HEK293 (cell line): ENCODE results near the gene DYNLL1.

Experiments used
- CTCF ChIA-PET: fragments of 350-600 bp; formaldehyde crosslinking; extraction: SDS; loops from one replicate; lab custom pipeline; 2021; ENCODE audit warnings: antibody characterized with exemption; lab: Yijun Ruan, JAX
- POLR2A ChIA-PET: fragments of 300-600 bp; formaldehyde crosslinking; extraction: SDS; loops from one replicate; lab custom pipeline; 2020; ENCODE audit warnings: antibody characterized with exemption, inconsistent platforms; lab: Yijun Ruan, JAX
- H3K27ac ChIP-seq: fragments of 200-500 bp; sonication (Bioruptor generic); 2 replicates; pipeline ENCODE4 v1.5.1; 2014; ENCODE audit warnings: low read depth, low read length, control low read depth, inconsistent platforms; ENCODE audit errors: extremely low read depth
- H3K36me3 ChIP-seq, 2 experiments: fragments of 200-500 bp in 1 of 2; sonication (Bioruptor generic) in 1 of 2; 1 replicate in 1 of 2; 2 replicates in 1 of 2; pipeline ENCODE4 v1.5.1; 2014 to 2017; ENCODE audit warnings: inconsistent platforms in 2 of 2, low read length in 2 of 2; ENCODE audit not compliant: control insufficient read depth in 2 of 2, insufficient read depth in 1 of 2
- H3K4me1 ChIP-seq: fragments of 200-500 bp; sonication (Bioruptor generic); 2 replicates; pipeline ENCODE4 v1.5.1; 2014; ENCODE audit warnings: mild to moderate bottlenecking, low read length, inconsistent platforms; ENCODE audit not compliant: control insufficient read depth, insufficient read depth
- H3K4me3 ChIP-seq: 2 replicates; pipeline ENCODE4 v1.5.1; 2011; ENCODE audit warnings: low read depth, mild to moderate bottlenecking, control low read depth, low read length, moderate library complexity
- H3K9me3 ChIP-seq: fragments of 200-500 bp; sonication (Bioruptor generic); 2 replicates; pipeline ENCODE4 v1.5.1; 2014; ENCODE audit warnings: low read depth, low read length, inconsistent platforms; ENCODE audit not compliant: control insufficient read depth, insufficient read depth
- BCL11A ChIP-seq: fragments of 450-650 bp; formaldehyde crosslinking; IDR thresholded peaks from 2 replicates; pipeline ENCODE4 v1.5.1; 2016; ENCODE audit warnings: low read depth, missing biosample characterization, missing genetic modification characterization
- GFI1B ChIP-seq: fragments of 450-650 bp; formaldehyde crosslinking; IDR thresholded peaks from 2 replicates; pipeline ENCODE4 v1.5.1; 2016; ENCODE audit warnings: missing biosample characterization, missing genetic modification characterization
- PRDM1 ChIP-seq: fragments of 450-650 bp; formaldehyde crosslinking; IDR thresholded peaks from 2 replicates; pipeline ENCODE4; 2016; ENCODE audit warnings: missing biosample characterization, missing genetic modification characterization
- PRDM10 ChIP-seq: fragments of 450-650 bp; formaldehyde crosslinking; IDR thresholded peaks from 2 replicates; pipeline ENCODE4 v1.5.1; 2016; ENCODE audit warnings: missing biosample characterization, missing genetic modification characterization
- SCRT2 ChIP-seq: fragments of 450-650 bp; formaldehyde crosslinking; IDR thresholded peaks from 2 replicates; pipeline ENCODE4 v1.5.1; 2016; ENCODE audit warnings: missing biosample characterization, missing genetic modification characterization
- ZBTB17 ChIP-seq: fragments of 450-650 bp; formaldehyde crosslinking; IDR thresholded peaks from 2 replicates; pipeline ENCODE4 v1.5.1; 2016; ENCODE audit warnings: missing biosample characterization, missing genetic modification characterization
- ZBTB20 ChIP-seq: fragments of 450-650 bp; formaldehyde crosslinking; IDR thresholded peaks from 2 replicates; pipeline ENCODE4 v1.5.1; 2016; ENCODE audit warnings: missing biosample characterization, missing genetic modification characterization
- ZFP41 ChIP-seq: fragments of 450-650 bp; formaldehyde crosslinking; IDR thresholded peaks from 2 replicates; pipeline ENCODE4 v1.5.1; 2016; ENCODE audit warnings: missing biosample characterization, missing genetic modification characterization, borderline replicate concordance
- ZNF18 ChIP-seq: fragments of 450-650 bp; formaldehyde crosslinking; IDR thresholded peaks from 2 replicates; pipeline ENCODE4 v1.5.1; 2016; ENCODE audit warnings: missing biosample characterization, missing genetic modification characterization
- ZNF341 ChIP-seq: fragments of 450-650 bp; formaldehyde crosslinking; IDR thresholded peaks from 2 replicates; pipeline ENCODE4; 2016; ENCODE audit warnings: low read depth, missing biosample characterization, missing genetic modification characterization
- ZNF362 ChIP-seq: fragments of 450-650 bp; formaldehyde crosslinking; IDR thresholded peaks from 2 replicates; pipeline ENCODE4 v1.5.1; 2016; ENCODE audit warnings: missing biosample characterization, missing genetic modification characterization
- ZNF366 ChIP-seq: fragments of 450-650 bp; formaldehyde crosslinking; conservative IDR thresholded peaks from 2 replicates; pipeline ENCODE4 v1.5.1; 2016; ENCODE audit warnings: missing biosample characterization, missing genetic modification characterization
- ZNF394 ChIP-seq: fragments of 450-650 bp; formaldehyde crosslinking; IDR thresholded peaks from 2 replicates; pipeline ENCODE4 v1.5.1; 2016; ENCODE audit warnings: missing biosample characterization, missing genetic modification characterization, mild to moderate bottlenecking, moderate library complexity, borderline replicate concordance
- ZNF580 ChIP-seq: fragments of 450-650 bp; formaldehyde crosslinking; IDR thresholded peaks from 2 replicates; pipeline ENCODE4 v1.5.1; 2016; ENCODE audit warnings: missing biosample characterization, missing genetic modification characterization
- ZNF600 ChIP-seq: fragments of 450-650 bp; formaldehyde crosslinking; IDR thresholded peaks from 2 replicates; pipeline ENCODE4 v1.5.1; 2016; ENCODE audit warnings: missing biosample characterization, missing genetic modification characterization
- ZNF629 ChIP-seq: fragments of 450-650 bp; formaldehyde crosslinking; IDR thresholded peaks from 2 replicates; pipeline ENCODE4 v1.5.1; 2017; ENCODE audit warnings: missing biosample characterization, missing genetic modification characterization
- ZNF664 ChIP-seq: fragments of 450-650 bp; formaldehyde crosslinking; IDR thresholded peaks from 2 replicates; pipeline ENCODE4 v1.5.1; 2016; ENCODE audit warnings: missing biosample characterization, missing genetic modification characterization
- ZNF777 ChIP-seq: fragments of 450-650 bp; formaldehyde crosslinking; IDR thresholded peaks from 2 replicates; pipeline ENCODE4 v1.5.1; 2017; ENCODE audit warnings: missing biosample characterization, missing genetic modification characterization, borderline replicate concordance

The DYNLL1 gene

GRCh38 chr12:120467439-120467838 is 28.5 kb upstream of the DYNLL1 start:
- Histone ChIP-seq H3K27ac (no peak overlapping the region), H3K36me3 (peaks cover 48 to 53% of the 10 kb centered on the region in 2 experiments), H3K9me3 (no peaks in the 10 kb centered on the region), H3K4me1 (peaks cover 10% of the 10 kb centered on the region; the same call in 1 of the 2 replicates), H3K4me3 (no peak overlapping the region)
- TF ChIP-seq ZNF664 (tag by site-specific recombination) (peak; percentile 98), ZNF341 (tag by site-specific recombination) (no peak)
- POLR2A ChIA-PET = interaction anchor here (1.3 to 4.7 kb wide), 3 partner anchors 15 to 114 kb away, joined by 3 to 38 read pairs (median 7); partner anchors contain the start of genes DYNLL1 and POP5
- CTCF ChIA-PET = interaction anchor here (0.6 to 3.1 kb wide), 19 partner anchors 11 to 505 kb away, joined by 3 to 30 read pairs (median 4); no protein-coding TSS in a partner anchor

- peak overlapping the region; percentile 99 for H3K27ac ChIP-seq
- H3K4me1 ChIP-seq = peaks cover 10% of the 10 kb centered on the region; the same call in 1 of the 2 replicates
- H3K9me3 ChIP-seq = no peaks in the 10 kb centered on the region
- H3K36me3 ChIP-seq = peaks cover 39 to 44% of the 10 kb centered on the region in 2 experiments
- H3K4me3 ChIP-seq = peak overlapping the region; percentile 96
- ChIA-PET CTCF (interaction anchor here (0.6 to 1.6 kb wide), 14 partner anchors 10 to 517 kb away, joined by 3 to 12 read pairs (median 4); partner anchors contain the start of genes COX6A1 and SIRT4), POLR2A (interaction anchor here (0.6 to 4.7 kb wide), 9 partner anchors 15 to 266 kb away, joined by 3 to 38 read pairs (median 5); partner anchors contain the start of genes COQ5, DYNLL1, POP5 and RNU4-2)
- 0 out of 2 replicates have a peak, but pooled peaks have one; percentile 9 for TF ChIP-seq PRDM10 (tag by site-specific recombination)
- no peak for TF ChIP-seq ZFP41 (tag by site-specific recombination)
- 0 out of 2 replicates have a peak, but pooled peaks have one; percentile 27 for TF ChIP-seq BCL11A
- TF ChIP-seq ZNF777 = no peak
- 0 out of 2 replicates have a peak, but pooled peaks have one; percentile 25 for TF ChIP-seq SCRT2 (tag by site-specific recombination)
- peak; percentile 10; the same call in 1 of the 2 replicates for TF ChIP-seq ZNF600 (tag by site-specific recombination)
- no peak for TF ChIP-seq PRDM1
- no peak for TF ChIP-seq ZNF629 (tag by site-specific recombination)
- TF ChIP-seq ZNF362 (tag by site-specific recombination) = 0 out of 2 replicates have a peak, but pooled peaks have one; percentile 5
- TF ChIP-seq ZBTB20 = 0 out of 2 replicates have a peak, but pooled peaks have one; percentile 41
- TF ChIP-seq GFI1B (tag by site-specific recombination) = no peak
- peak; percentile 37; the same call in 1 of the 2 replicates for TF ChIP-seq ZNF394
- peak; percentile 56; the same call in 1 of the 2 replicates for TF ChIP-seq ZBTB17 (tag by site-specific recombination)
- no peak for TF ChIP-seq ZNF18
- 0 out of 2 replicates have a peak, but pooled peaks have one; percentile 21 for TF ChIP-seq ZNF366 (tag by site-specific recombination)
- TF ChIP-seq ZNF580 (tag by site-specific recombination) = peak; percentile 48; the same call in 1 of the 2 replicates
Observed at GRCh38 chr12:120468325-120468820, 27.5 kb upstream of the DYNLL1 start.
